SK-N-SH (cell line): ENCODE data around the gene PPP1R2C.

Source experiments
- CHD2 ChIP-seq: fragments of 150-350 bp; IDR thresholded peaks from 2 replicates; pipeline ENCODE4 v1.6.1; 2018; ENCODE audit warnings: low read length; ENCODE audit not compliant: partially characterized antibody
- EZH2phosphoT487 ChIP-seq: fragments of 200-600 bp; sonication (generic); IDR thresholded peaks from 2 replicates; pipeline ENCODE4 v1.6.1; 2017; ENCODE audit warnings: low read depth, mixed run types, mild to moderate bottlenecking, antibody characterized with exemption, moderate library complexity, borderline replicate concordance
- JUND ChIP-seq: IDR thresholded peaks from 2 replicates; pipeline ENCODE4 v1.4.0; 2012
- POLR2AphosphoS5 ChIP-seq: IDR thresholded peaks from 2 replicates; pipeline ENCODE4 v1.6.1; 2012; ENCODE audit warnings: low read depth, low read length
- RFX5 ChIP-seq: IDR thresholded peaks from 2 replicates; pipeline ENCODE4 v1.6.1; 2012; ENCODE audit warnings: mild to moderate bottlenecking, improper control_type of control experiment, low read length
- SMC3 ChIP-seq: IDR thresholded peaks from 2 replicates; pipeline ENCODE4 v1.6.1; 2012; ENCODE audit warnings: low read depth, low read length, improper control_type of control experiment
- TAF1 ChIP-seq: IDR thresholded peaks from 2 replicates; pipeline ENCODE4 v1.6.1; 2012; ENCODE audit warnings: low read depth, mild to moderate bottlenecking, low read length, moderate library complexity, borderline replicate concordance
- TCF12 ChIP-seq: IDR thresholded peaks from 2 replicates; pipeline ENCODE4 v1.4.0; 2012
- YY1 ChIP-seq: IDR thresholded peaks from 2 replicates; pipeline ENCODE4 v1.4.0; 2012; ENCODE audit warnings: low read depth, mild to moderate bottlenecking
- TF ChIP-seq, protein P1 (sequence below): fragments of 200-600 bp; sonication (generic); IDR thresholded peaks from 2 replicates; pipeline ENCODE4 v1.6.1; 2017; ENCODE audit warnings: antibody characterized with exemption, mild to moderate bottlenecking, moderate library complexity
- TF ChIP-seq, protein P2 (sequence below): fragments of 150-350 bp; IDR thresholded peaks from 2 replicates; pipeline ENCODE4 v1.6.1; 2017; ENCODE audit warnings: antibody characterized with exemption, low read length, low read depth, borderline replicate concordance
- TF ChIP-seq, protein P3 (sequence below): IDR thresholded peaks from 2 replicates; pipeline ENCODE4 v1.6.1; 2012; ENCODE audit warnings: mild to moderate bottlenecking, low read depth, low read length, moderate library complexity

DNA sequence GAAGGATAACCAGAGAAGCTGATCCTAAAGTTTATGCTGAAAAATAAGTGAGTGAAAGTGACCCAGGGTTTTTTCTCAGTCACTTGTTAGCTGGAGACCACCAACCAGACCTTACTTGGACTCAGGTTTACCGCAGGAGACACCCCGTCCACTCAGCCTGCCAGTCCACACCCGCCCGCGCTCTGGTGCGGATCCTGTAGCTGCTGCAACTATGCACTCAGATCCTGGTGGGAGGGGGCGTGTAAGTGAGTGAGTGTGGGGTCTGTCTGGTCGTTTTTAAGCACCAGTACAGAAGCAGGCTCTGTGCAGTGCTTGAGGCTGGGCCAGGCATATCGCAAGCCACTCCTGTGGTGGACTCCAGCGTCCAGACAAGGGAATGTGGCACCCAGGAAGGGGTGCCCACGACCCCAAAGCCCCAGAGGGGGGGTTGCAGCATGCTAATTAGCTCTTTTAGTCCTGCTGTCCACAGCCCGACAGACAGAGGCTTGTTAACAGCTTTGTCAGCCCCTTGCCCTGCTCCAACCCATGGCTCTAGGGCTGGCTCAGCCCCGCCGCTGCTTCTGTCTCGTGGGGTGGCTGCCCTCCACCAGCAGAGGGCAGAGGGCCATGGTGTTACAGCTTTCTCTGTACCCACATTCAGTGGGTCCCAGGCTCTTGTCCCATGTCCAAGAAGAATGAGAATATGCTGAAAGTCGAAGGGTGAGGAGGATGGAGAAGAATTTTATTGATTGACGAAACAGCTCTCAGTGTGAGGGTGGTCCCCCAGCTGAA lies 40.4 kb upstream of the PPP1R2C start:
- TF ChIP-seq RFX5 (no peak), SMC3 (no peak), JUND (no peak), TCF12 (no peak), TAF1 (no peak), POLR2AphosphoS5 (no peak), EZH2phosphoT487 (no peak), CHD2 (no peak), YY1 (no peak)
- TF ChIP-seq, protein P1, sequence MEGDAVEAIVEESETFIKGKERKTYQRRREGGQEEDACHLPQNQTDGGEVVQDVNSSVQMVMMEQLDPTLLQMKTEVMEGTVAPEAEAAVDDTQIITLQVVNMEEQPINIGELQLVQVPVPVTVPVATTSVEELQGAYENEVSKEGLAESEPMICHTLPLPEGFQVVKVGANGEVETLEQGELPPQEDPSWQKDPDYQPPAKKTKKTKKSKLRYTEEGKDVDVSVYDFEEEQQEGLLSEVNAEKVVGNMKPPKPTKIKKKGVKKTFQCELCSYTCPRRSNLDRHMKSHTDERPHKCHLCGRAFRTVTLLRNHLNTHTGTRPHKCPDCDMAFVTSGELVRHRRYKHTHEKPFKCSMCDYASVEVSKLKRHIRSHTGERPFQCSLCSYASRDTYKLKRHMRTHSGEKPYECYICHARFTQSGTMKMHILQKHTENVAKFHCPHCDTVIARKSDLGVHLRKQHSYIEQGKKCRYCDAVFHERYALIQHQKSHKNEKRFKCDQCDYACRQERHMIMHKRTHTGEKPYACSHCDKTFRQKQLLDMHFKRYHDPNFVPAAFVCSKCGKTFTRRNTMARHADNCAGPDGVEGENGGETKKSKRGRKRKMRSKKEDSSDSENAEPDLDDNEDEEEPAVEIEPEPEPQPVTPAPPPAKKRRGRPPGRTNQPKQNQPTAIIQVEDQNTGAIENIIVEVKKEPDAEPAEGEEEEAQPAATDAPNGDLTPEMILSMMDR = no peak
- TF ChIP-seq, protein P2, sequence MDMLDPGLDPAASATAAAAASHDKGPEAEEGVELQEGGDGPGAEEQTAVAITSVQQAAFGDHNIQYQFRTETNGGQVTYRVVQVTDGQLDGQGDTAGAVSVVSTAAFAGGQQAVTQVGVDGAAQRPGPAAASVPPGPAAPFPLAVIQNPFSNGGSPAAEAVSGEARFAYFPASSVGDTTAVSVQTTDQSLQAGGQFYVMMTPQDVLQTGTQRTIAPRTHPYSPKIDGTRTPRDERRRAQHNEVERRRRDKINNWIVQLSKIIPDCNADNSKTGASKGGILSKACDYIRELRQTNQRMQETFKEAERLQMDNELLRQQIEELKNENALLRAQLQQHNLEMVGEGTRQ = no peak
- TF ChIP-seq, protein P3, sequence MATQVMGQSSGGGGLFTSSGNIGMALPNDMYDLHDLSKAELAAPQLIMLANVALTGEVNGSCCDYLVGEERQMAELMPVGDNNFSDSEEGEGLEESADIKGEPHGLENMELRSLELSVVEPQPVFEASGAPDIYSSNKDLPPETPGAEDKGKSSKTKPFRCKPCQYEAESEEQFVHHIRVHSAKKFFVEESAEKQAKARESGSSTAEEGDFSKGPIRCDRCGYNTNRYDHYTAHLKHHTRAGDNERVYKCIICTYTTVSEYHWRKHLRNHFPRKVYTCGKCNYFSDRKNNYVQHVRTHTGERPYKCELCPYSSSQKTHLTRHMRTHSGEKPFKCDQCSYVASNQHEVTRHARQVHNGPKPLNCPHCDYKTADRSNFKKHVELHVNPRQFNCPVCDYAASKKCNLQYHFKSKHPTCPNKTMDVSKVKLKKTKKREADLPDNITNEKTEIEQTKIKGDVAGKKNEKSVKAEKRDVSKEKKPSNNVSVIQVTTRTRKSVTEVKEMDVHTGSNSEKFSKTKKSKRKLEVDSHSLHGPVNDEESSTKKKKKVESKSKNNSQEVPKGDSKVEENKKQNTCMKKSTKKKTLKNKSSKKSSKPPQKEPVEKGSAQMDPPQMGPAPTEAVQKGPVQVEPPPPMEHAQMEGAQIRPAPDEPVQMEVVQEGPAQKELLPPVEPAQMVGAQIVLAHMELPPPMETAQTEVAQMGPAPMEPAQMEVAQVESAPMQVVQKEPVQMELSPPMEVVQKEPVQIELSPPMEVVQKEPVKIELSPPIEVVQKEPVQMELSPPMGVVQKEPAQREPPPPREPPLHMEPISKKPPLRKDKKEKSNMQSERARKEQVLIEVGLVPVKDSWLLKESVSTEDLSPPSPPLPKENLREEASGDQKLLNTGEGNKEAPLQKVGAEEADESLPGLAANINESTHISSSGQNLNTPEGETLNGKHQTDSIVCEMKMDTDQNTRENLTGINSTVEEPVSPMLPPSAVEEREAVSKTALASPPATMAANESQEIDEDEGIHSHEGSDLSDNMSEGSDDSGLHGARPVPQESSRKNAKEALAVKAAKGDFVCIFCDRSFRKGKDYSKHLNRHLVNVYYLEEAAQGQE = no peak
